Right atrium auricular region (tissue), 2 donors: ENCODE results near the gene PDE4A. TPM values are rescaled to one million over a fixed set of nuclear protein-coding genes. Genes with fewer than 3 reads are reported as not detected.
"Not testable (repeated sequence)": the region's sequence is repeated elsewhere in the genome, so short reads cannot be mapped to it uniquely, and the experiment has no call there.

ENCODE experiments used
- DNase-seq: peaks from one replicate; pipeline ENCODE4 v3.0.0-alpha.2; 2019; ENCODE audit warnings: low spot score
- H3K27ac ChIP-seq, 2 donors: fragments of 200-600 bp; sonication (generic); 1 replicate in 1 of 2; 2 replicates in 1 of 2; pipeline ENCODE4 v1.5.1; 2016 to 2019
- H3K27me3 ChIP-seq, 2 donors: fragments of 200-600 bp; sonication (generic); one replicate each; pipeline versions ENCODE4 v1.5.1 to v1.6.0; 2017 to 2019
- H3K36me3 ChIP-seq: fragments of 200-600 bp; sonication (generic); one replicate; pipeline ENCODE4 v1.5.1; 2016
- H3K4me1 ChIP-seq, 2 donors: fragments of 200-600 bp; sonication (generic); one replicate each; pipeline versions ENCODE4 v1.5.1 to v1.6.0; 2017 to 2019
- H3K4me3 ChIP-seq, 2 donors: fragments of 200-600 bp; sonication (generic); 1 replicate in 1 of 2; 2 replicates in 1 of 2; pipeline ENCODE4 v1.5.1; 2017 to 2019; ENCODE audit warnings: mild to moderate bottlenecking in 1 of 2, moderate library complexity in 1 of 2
- H3K9me3 ChIP-seq, 2 donors: fragments of 200-600 bp; sonication (generic); one replicate each; pipeline ENCODE4 v1.5.1; 2019
- total RNA-seq, 2 donors: library from RNA; depleted of rRNA; stranded (reverse); fragments of >200 nt; gene quantifications; one replicate each; pipeline ENCODE4 v1.1.0, GENCODE V29; 2016
- TF ChIP-seq, protein P1 (sequence below), 2 donors: fragments of 200-600 bp; sonication (generic); IDR thresholded peaks; one replicate each; pipeline ENCODE4 v1.5.1; 2019; ENCODE audit warnings: antibody characterized with exemption in 2 of 2

Gene PDE4A
- total RNA-seq, 2 donors from 2014 or later: 9.4 to 9.9 TPM

DNA sequence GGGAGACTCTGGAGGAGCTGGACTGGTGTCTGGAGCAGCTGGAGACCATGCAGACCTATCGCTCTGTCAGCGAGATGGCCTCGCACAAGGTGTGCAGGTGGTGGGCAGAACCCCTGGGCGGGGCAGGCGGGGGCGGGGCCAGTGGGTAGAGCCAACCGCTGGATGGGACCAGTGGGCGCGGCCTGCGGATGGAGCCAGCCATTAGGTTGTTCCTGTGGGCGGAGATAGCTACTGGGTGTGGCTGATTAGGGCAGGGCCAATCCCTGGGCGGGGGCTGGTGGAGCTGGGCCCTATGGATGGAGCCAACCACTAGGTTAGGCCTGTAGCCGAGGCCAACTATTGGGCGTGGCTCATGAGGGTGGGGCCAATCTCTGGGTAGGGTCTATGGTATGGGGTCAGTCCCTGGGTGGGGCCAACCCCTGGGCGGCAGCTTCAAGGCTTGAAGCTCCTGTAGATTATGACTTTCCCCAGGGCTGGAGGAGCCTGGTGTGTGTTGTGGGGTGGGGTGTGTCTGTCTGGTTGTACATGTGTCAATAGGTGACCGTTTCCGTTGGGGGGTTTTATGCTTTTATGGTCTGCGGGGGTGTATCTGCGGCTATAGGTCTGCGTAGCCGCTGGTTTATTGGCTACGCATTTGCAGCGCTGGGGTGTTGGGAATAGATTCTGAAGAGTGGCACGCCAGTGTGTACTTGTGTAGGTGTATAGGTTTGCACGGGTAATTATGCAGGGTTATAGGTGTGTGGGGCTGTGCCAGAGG, 30.7 kb downstream of the PDE4A start:
- no peaks in the 10 kb centered on the region for H3K27me3 ChIP-seq
- no peak for DNase-seq
- H3K27ac ChIP-seq: no peak overlapping the region
- TF ChIP-seq, protein P1, sequence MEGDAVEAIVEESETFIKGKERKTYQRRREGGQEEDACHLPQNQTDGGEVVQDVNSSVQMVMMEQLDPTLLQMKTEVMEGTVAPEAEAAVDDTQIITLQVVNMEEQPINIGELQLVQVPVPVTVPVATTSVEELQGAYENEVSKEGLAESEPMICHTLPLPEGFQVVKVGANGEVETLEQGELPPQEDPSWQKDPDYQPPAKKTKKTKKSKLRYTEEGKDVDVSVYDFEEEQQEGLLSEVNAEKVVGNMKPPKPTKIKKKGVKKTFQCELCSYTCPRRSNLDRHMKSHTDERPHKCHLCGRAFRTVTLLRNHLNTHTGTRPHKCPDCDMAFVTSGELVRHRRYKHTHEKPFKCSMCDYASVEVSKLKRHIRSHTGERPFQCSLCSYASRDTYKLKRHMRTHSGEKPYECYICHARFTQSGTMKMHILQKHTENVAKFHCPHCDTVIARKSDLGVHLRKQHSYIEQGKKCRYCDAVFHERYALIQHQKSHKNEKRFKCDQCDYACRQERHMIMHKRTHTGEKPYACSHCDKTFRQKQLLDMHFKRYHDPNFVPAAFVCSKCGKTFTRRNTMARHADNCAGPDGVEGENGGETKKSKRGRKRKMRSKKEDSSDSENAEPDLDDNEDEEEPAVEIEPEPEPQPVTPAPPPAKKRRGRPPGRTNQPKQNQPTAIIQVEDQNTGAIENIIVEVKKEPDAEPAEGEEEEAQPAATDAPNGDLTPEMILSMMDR (IDR thresholded peaks at IDR 0.05): no peak
- no peaks in the 10 kb centered on the region for H3K4me1 ChIP-seq
- peaks cover 21% of the 10 kb centered on the region for H3K36me3 ChIP-seq
- H3K4me3 ChIP-seq: no peak overlapping the region
- H3K9me3 ChIP-seq: no peaks in the 10 kb centered on the region

DNA sequence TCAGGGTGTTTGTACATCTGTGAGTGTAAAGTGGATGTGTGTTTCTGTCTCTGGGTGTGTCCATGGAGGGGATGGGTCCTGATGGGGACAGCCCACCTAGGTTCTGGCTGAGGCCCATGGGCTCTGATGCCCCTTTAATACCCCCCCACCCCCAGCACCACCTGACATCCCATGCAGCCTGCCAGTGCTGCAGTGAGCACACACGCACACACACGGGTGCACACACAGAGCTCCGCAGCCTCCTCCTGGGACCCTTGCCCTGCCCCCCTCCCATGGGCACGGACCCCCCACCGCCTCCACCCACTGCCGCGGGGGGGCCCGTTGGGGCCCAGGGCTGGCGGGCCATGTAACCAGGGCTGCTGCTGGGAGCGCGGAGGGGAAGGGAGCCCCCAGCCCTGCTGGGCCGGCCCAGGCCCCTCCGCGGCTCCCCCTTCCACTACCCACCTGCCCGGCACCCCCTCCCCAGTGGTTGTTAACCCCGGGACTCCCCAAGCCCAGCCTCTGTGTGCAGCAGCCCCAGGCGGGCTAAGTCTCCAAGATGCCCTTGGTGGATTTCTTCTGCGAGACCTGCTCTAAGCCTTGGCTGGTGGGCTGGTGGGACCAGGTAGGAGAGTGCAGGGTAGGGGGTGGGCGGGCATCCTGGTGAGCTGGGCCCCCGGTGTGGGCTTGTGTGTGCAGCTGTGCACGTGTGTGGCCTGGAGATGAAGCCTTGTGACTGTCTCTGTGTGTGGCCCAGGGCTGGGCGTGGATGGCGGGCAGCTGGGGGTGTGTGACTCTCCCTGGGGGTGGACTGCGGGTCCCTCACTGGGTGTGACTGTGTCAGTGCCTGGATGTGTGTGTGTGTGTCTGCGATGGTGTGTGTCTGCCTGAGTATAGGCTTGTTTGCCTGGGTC, 32.6 kb downstream of the PDE4A start:
- no peaks in the 10 kb centered on the region for H3K9me3 ChIP-seq
- no peaks in the 10 kb centered on the region for H3K4me1 ChIP-seq
- no peak overlapping the region for H3K4me3 ChIP-seq
- TF ChIP-seq, protein P1 (IDR thresholded peaks at IDR 0.05): no peak
- H3K27ac ChIP-seq: no peak overlapping the region
- no peak for DNase-seq
- no peaks in the 10 kb centered on the region for H3K27me3 ChIP-seq
- H3K36me3 ChIP-seq: peaks cover 15% of the 10 kb centered on the region

DNA sequence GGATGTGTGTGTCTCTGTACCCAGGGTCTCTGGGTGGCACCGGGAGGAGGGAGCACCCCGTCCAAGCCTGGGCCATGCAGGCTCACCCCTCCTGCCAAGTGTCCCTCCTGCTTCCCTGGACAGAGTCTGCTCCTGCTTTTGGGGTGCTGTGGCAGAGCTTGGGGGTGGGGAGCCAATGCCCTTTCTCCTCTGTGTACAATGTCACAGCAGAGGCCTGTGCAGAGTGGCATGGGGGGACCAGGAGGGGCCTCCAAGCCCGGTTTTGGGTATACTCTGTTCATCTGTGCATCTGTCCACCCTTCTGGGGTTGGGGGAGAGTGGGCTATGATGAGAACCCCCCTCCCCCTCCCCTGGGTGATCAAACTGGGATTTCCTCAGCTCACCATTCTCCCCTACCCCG, 33.5 kb downstream of the PDE4A start:
- TF ChIP-seq, protein P1 (IDR thresholded peaks at IDR 0.05): no peak
- H3K4me1 ChIP-seq: no peaks in the 10 kb centered on the region
- H3K4me3 ChIP-seq: no peak overlapping the region
- peaks cover 6% of the 10 kb centered on the region for H3K36me3 ChIP-seq
- H3K9me3 ChIP-seq: no peaks in the 10 kb centered on the region
- no peak overlapping the region for H3K27ac ChIP-seq
- no peak for DNase-seq
- H3K27me3 ChIP-seq: no peaks in the 10 kb centered on the region

DNA sequence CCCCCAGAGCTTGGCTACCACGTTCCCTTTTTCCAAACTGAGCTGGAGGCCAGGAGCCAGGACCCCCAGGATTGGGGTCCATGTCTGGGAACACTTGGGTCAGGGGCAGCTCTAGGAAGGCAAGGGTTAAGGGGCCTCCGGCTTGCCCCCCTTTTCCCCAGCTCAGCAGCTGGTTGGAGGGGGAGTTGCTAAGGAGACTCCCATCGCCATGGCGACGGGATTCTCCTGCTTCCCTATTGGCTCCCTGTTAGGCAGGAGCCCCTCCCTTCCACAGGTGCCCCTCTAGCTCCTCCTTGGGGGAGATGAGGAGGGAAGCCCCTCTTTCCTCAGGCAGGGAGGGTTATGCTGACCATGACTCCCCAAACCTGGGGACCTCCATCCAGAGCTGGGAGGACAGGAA, 33.9 kb downstream of the PDE4A start:
- peaks cover 2% of the 10 kb centered on the region for H3K36me3 ChIP-seq
- H3K9me3 ChIP-seq: no peaks in the 10 kb centered on the region
- DNase-seq: no peak
- no peak overlapping the region for H3K27ac ChIP-seq
- no peaks in the 10 kb centered on the region for H3K27me3 ChIP-seq
- H3K4me3 ChIP-seq: no peak overlapping the region
- TF ChIP-seq, protein P1 (IDR thresholded peaks at IDR 0.05): no peak
- H3K4me1 ChIP-seq: no peaks in the 10 kb centered on the region

DNA sequence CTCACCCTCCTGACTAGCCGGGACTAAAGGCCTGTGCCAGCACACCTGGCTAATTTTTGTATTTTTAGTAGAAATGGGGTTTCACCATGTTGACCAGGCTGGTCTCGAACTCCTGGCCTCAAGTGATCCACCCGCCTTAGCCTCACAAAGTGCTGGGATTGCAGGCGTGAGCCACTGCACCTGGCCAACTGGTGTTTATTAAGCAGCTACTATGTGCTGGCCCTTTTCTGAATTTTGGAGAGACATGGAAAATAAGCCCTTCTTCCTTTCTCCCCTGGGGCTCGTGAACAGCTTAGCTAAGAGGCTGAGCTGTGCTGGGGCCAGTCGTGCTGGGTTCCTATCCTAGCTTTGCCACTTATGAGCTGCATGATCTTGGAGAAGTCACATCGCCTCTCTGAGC, 38.4 kb downstream of the PDE4A start:
- not testable (repeated sequence) for H3K4me1 ChIP-seq, H3K9me3 ChIP-seq, H3K36me3 ChIP-seq, H3K4me3 ChIP-seq, H3K27ac ChIP-seq, DNase-seq, H3K27me3 ChIP-seq

DNA sequence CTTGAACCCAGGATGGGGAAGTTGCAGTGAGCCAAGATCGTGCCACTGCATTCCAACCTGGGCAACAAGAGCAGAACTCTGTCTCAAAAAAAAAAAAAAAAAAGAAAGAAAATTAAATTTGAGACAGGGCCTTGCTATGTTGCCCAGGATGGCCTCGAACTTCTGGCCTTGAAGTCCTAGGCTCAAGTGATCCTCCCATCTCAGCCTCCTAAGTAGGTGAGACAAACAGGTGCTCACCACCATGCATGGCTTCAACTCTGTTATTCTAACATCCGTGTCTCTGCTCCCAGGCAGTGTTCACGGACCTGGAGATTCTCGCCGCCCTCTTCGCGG, 40.3 kb downstream of the PDE4A start:
- peaks cover 0 to 8% of the 10 kb centered on the region in 2 donors for H3K4me1 ChIP-seq
- TF ChIP-seq, protein P1 (IDR thresholded peaks at IDR 0.05): no peak
- no peaks in the 10 kb centered on the region for H3K27me3 ChIP-seq
- no peak overlapping the region for H3K27ac ChIP-seq
- no peaks in the 10 kb centered on the region for H3K9me3 ChIP-seq
- H3K4me3 ChIP-seq: peak overlapping the region in 1 of 2 donors; percentile 46
- DNase-seq: no peak
- H3K36me3 ChIP-seq: peaks cover 9% of the 10 kb centered on the region
